ENCODE measurements around the gene GIMAP5.

GRCh38 chr7:150732786-150733481 is 4.3 kb upstream of the GIMAP5 start:
- TF ChIP-seq NR2C2 (IDR thresholded peaks at IDR 0.05; ENCODE audit: borderline replicate concordance, control insufficient read depth, insufficient read length, low read depth): no peak
- no peak for TF ChIP-seq ZNF384 (IDR thresholded peaks at IDR 0.05; ENCODE audit: borderline replicate concordance, low read depth, low read length)
